HG03060 (cell line): ENCODE measurements around the gene TMEM60.
A peak's percentile ranks its signal among the peaks of the same experiment; 100 is the strongest.

Experiments
- ATAC-seq: cut with Tn5 transposase; IDR thresholded peaks from one replicate; pipeline ENCODE4 v1.9.1; 2021; ENCODE audit warnings: low read depth, moderate number of reproducible peaks; ENCODE audit not compliant: unreplicated experiment

TMEM60 gene

DNA sequence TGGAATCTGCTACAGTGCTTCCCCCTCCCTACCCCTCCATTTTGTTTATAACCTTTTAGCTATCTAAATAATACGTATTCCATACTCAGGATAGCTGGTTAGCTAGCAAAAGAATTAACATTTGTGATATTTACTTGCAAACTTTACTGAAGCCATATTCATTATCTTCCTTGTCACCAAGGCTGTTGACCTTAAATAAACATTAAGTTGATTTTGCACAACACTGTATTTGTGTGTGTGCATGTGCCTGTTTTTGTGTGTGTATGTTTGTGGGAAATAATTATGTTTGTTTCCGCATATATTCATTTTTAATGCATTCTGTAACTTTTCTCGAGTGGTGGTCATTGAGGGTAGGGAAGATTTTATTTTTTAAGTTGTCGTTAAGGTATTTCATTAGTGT, 15.9 kb downstream of the TMEM60 start:
- ATAC-seq: no peak

DNA sequence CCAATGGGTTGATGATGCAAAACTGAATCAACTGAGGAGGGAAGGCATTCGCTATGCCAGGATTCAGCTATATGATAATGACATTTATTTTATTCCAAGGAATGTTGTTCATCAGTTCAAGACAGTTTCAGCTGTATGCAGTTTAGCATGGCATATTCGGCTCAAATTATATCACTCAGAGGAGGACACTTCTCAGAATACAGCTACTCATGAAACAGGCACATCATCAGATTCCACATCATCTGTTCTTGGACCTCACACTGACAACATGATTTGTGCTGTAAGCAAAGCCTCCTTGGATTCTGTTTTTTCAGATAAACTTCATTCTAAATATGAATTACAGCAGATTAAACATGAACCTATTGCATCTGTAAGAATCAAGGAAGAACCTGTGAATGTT, 19.7 kb downstream of the TMEM60 start:
- no peak for ATAC-seq

DNA sequence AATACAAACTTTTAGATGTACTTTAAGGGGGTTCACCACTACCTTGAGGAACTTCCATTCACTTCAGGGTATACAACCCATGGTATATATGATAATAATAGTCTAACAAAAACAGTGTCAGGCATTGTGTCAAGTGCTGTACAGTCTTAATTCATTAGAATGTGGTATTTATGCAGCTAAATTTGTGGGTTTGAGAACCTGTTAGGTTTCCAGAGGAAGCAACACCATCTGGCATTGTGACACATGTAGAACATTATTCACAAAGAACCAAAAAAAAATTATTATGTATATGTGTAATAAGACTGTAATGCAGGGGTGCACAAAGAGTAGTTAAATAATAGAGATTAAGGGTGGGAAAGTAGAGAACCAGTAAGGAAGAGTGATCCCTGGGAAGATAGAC, 26.3 kb downstream of the TMEM60 start:
- ATAC-seq: no peak

DNA sequence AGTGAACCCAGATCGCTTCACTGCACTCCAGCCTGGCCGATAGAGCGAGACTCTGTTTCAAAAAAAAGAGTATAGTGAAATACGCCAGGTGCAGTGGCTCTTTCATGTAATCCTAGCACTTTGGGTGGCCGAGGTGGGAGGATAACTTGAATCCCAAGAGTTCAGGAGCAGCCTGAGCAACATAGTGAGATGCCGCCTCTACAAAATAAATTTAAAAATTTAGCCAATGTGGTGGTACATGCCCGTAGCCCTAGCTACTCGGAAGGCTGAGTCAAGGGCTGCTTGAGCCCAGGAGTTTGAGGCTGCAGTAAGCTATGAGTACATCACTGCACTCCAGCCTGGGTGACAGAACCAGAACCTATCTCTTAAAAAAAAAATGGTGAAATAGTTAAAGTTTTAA, 27.9 kb downstream of the TMEM60 start:
- no peak for ATAC-seq

DNA sequence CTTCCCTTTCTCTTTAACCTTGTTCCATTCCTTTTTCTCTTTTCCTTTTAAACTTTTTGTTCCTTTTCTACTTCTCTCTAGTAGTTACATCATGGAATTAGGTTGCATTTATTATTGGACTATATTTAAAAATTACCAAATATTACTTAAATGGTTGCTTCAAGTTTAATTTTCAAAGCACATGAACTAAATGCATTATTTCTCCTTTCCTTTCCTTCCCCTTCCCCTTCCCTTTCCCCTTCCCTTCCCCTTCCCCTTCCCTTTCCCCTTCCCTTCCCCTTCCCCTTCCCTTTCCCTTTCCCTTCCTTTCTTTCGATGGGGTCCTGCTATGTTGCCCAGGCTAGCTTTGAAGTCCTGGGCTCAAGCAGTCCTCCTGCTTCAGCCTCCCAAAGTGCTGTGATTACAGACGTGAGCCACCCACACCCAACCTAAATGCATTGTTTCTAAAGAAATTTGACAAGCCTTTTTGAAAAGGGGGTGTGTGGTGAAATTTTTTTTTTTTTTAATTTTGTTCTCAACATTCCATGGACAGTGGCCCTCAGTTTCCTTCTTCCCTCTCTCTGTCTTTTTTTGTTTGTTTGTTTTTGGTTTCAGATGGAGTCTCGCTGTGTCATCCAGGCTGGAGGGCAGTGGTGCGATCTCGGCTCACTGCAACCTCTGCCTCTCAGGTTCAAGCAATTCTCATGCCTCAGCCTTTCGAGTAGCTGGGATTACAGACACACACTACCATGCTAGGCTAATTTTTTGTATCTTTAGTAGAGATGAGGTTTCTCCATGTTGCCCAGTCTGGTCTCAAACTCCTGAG, 31.2 kb downstream of the TMEM60 start:
- no peak for ATAC-seq

DNA sequence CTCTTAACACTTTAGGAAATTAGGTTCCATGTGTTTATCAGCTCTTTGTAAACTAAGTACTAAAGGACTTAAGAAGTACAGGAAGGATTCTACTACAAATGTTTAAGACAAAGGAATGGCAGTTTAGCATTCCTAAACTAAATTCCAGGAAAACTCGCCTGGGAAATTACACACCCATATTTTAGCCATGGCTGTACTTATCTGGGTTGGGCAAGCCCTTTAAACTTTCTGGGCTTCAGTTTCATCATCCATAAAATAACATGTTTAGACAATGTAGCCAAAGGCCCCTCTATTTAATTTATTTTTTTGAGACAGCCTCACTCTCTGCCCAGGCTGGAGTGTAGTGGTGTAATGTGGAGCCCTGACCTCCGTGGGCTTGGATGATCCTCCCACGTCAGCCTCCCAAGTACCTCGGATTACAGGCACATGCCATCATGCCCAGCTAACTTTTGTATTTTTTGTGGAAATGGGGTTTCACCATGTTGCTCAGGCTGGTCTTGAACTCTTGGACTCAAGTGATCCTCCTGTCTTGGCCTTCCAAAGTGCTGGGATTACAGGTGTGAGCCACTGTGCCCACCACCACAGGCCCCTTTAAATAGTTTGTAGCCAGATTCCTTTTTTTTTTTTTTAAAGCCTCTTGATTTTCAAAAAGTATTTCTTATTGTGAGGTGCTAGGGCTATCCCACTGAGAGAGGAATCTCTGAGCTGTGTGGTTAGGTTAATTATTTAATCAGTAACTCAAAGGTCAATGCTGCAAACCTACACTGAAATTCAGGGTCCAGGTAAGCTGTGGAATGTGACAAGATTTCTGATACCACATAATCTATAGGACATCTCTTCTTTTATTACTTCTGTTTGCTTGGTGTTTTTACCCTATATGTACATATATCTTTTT, 32.1 kb downstream of the TMEM60 start:
- no peak for ATAC-seq

DNA sequence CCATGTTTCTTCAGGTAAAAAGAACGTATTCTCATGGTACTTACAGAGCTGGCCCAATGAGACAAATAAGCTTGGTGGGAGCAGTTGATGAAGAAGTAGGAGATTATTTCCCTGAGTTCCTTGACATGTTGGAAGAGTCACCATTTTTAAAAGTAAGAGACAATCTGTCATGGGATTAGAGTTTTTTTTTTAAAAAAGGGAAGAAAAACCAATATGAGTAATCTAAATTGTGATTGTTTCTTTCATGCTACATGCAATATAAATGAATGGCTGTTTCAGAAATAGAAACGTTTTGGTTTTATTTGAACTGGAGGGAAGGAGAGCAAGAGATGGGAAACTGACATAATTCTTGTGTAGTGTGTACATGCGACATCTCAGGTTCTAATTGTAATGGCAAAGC, 32.8 kb downstream of the TMEM60 start:
- ATAC-seq: no peak

DNA sequence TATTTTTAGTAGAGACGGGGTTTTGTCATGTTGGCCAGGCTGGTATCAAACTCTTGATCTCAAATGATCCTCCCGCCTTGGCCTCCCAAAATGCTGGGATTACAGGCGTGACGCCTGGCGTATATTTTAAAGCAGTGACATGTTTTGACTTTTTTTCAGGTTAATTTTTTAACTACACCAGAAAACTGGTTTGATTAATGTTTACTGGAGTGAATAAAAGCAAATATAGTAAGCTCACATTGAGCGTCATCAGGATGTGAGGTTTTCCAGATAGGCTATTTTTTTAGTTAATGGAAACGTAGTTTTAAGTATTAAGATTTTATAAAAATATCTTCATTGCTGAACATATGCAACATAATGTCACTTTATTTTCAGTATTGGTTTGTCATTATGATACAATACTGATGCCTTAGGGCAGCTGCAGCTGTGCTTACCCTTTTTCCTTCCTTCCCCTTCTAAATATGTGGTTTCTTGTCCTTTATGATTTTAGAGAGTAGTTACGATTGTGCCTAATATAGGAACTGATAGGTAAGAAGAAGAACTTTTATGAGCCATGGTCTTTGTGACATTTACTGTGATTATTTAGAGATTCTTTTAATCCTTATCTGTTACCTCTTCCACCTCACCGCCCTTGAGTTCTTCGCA, 37.3 kb downstream of the TMEM60 start:
- ATAC-seq: no peak

DNA sequence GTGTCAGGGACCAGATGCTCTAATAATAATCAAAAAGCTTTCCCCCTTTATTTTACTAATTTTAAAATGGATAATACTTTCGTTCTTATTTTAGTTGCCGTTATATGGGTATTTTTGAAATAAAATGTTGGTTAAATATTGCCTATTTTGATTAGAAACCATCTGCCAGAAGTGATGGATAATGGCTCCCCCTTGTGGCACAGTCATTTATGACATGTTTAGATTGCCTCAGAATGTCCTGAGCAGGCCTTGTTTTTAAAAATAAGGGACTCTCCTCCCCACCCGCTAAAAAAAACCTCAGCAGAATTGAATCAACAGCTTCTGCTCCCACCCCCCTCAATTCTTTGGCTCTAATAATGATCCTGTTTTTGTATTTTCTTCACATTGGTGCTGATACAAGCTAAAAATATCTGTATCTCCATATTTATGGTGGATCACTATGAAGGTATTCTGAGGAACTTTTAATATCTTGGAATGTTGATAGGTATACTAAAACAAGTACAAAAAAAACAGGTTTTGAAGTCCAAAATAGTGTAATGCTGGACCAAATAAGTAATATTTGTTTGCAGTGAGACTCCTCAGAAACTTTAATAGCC, 38.8 kb downstream of the TMEM60 start:
- no peak for ATAC-seq

DNA sequence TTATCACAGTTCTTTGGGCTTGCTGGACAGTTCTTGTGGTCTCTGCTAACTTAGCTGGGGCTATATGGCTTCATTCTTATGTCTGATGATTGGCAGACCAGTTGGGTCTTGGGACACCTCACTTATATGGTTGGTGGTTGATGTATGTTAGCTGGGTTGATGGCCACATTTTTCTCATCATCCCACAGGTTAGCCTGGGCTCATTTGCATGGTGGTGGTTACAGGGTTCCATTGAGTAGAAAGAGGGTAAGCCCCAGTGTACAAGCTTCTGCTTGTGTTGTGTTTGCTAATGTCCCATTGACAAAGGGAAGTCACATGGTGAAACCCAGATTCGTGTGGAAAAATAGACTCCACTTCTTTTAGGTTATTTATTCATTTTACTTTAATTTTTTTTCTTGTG, 40.6 kb downstream of the TMEM60 start:
- peak; percentile 80 for ATAC-seq

DNA sequence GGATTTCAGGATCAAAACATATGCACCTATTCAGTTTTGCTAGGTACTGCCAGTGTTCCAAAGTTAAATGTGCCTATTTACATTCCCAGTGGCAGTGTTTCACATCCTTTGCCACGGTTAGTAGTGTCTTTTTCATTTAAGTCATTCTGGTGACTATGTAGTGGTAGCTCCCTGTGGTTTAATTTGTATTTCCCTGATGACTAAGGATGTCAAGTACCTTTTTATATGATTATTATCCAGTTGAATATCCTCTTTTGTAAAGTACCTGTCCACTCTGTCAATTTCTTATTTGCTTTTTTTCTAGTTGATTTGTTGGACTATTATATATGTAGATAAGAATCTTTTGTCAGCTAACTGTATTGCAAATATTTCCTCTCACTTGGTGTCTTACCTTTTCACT, 45.1 kb downstream of the TMEM60 start:
- no peak for ATAC-seq

DNA sequence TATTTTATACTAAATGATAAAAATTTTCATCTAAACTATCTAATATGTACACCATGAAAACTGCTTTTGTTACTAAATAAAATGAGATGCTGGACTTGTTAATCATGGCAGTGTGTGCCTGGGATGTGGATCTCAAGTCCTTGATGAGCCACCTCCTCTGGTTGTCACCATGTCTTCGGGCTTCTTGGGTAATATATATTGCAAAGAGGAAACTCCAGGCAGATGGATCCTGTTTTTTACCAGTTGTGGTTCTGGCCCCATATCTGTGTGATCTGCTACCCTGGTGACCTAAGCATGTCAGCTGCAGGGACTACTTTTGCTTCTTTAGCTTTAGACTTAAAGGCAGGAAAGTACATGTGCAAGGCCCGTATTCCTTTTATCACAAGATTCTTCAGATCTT, 46.2 kb downstream of the TMEM60 start:
- ATAC-seq: no peak

DNA sequence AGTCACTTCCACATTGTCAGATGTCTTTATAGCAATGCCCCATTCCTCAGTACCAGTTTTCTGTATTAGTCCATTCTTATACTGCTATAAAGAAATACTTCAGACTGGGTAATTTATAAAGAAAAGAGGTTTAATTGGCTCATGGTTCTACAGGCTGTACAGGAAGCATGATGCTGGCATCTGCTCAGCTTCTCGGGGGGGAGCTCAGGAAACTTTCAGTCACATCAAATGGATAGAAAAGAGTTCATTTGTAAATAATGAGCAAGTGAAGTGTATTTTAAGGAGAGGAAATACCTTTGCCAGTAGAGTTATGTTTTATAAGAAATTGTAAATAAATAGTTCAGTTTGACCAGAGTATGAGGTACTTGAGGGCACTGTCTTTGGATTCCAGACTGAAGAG, 50.5 kb downstream of the TMEM60 start:
- ATAC-seq: no peak

DNA sequence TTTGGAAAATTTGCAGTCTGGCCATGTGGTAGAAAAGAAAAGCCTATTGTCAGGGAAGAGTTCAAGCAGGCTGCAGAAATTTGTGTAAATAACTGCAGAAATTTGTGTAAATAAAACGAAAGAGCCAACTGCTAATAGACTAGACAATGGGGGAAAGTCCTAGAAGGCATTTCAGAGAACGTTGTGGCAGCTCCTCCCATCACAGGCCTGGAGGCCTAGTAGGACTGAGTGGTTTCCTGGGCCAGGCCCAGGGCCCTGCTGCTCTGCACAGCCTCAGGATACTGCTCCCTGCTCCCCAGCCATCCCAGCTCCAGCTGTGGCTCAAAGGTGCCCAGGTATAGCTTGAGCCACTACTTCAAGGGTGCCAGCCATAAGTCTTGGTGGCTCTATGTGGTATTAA, 51.1 kb downstream of the TMEM60 start:
- ATAC-seq: no peak

DNA sequence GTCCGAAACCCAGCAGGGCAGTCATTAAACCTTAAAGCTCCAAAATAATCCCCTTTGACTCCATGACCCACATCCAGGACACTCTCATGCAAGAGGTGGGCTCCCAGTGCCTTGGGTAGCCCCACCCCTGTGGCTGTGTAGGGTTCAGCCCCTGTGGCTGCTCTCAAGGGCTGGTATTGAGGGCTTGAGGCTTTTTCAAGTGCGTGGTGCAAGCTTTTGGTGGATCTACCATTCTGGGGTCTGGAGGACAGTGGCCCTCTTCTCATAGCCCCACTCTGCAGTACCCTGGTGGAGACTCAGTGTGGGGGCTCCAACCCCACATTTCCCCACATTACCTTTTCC, 51.4 kb downstream of the TMEM60 start:
- no peak for ATAC-seq

DNA sequence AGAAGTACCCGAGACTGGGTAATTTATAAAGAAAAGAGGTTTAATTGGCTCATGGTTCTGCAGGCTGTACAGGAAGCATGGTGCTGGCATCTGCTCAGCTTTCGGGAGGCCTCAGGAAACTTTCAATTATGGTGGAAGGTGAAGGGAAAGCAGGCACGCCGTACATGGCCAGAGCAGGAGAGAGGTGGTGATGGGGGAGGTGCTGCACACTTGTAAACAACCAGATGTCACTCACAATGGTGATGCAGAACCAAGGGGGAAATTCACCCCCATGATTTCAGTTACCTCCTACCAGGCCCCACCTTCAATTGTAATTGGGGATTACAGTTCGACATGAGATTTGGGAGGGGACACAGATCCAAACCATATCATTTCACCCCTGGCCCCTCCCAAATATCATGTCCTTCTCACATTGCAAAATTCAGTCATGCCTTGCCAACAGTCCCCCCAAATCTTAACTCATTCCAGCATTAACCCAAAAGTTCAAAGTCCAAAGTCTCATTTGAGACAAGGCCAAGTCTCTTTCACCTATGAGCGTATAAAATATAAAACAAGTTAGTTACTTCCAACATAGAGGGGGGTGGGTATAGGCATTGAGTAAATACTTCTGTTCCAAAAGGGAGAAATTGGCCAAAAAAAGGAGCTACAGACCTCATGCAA, 51.9 kb downstream of the TMEM60 start:
- ATAC-seq: no peak

DNA sequence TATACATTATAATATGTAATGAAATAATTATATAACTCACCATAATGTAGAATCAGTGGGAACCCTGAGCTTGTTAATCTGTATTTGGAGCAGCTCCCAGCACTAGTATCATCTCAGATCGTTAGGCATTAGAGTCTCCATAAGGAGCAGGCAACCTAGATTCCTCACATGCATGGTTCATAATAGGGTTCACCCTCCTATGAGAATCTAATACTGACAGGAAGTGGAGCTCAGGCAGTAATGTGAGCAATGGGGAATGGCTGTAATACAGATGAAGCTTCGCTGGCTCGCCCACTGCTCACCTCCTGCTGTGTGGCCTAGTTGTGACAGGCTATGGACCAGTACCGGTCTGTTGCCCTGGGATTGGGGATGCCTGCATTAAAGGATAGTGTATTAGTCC, 52.5 kb downstream of the TMEM60 start:
- ATAC-seq: no peak
